Activated T-helper 1 cell treated with anti-CD3 and anti-CD28 coated beads, Interleukin-12 subunit alpha, Interleukin-12 subunit beta, Interleukin-2, Interleukin-4 antibody, amounts not matched to agents 30 ng/mL and 10 ng/mL and 1 ng/mL, durations not matched to agents 14 hours and 24 hours and 36 hours (primary cell): ENCODE measurements around the gene SLX4IP. TPM values are rescaled to one million over a fixed set of nuclear protein-coding genes. Genes with fewer than 3 reads are reported as not detected.
"Not testable (repeated sequence)": the region's sequence is repeated elsewhere in the genome, so short reads cannot be mapped to it uniquely, and the experiment has no call there.

Experiments used
- DNase-seq: peaks from one replicate; pipeline ENCODE4 v3.0.0; 2021; ENCODE audit warnings: low spot score
- H3K27ac Mint-ChIP-seq: one replicate; pipeline ENCODE4 v1.8.0; 2021; ENCODE audit warnings: mild to moderate bottlenecking, mixed read lengths
- H3K27me3 Mint-ChIP-seq: one replicate; pipeline ENCODE4 v1.8.0; 2022; ENCODE audit warnings: mild to moderate bottlenecking, moderate library complexity, mixed read lengths; ENCODE audit not compliant: insufficient read depth
- H3K36me3 Mint-ChIP-seq: one replicate; pipeline ENCODE4 v1.8.0; 2021; ENCODE audit warnings: low read depth, mixed read lengths
- H3K4me1 Mint-ChIP-seq: one replicate; pipeline ENCODE4 v1.8.0; 2021; ENCODE audit warnings: low read depth, mixed read lengths
- H3K4me3 Mint-ChIP-seq: one replicate; pipeline ENCODE4 v1.8.0; 2021; ENCODE audit warnings: mild to moderate bottlenecking, moderate library complexity, mixed read lengths
- H3K9me3 Mint-ChIP-seq: one replicate; pipeline ENCODE4 v1.8.0; 2021; ENCODE audit warnings: mixed read lengths
- intact Hi-C: fragments of 100-400 bp; cut with micrococcal nuclease; formaldehyde crosslinking; loops from one replicate; pipeline ENCODE4 v1.15.1; 2024
- total RNA-seq: library from RNA; stranded (reverse); gene quantifications from 2 replicates; pipeline ENCODE4 v1.2.3, GENCODE V29; 2022

SLX4IP gene
- total RNA-seq, 1 donor from 2014 or later, result 5.0 TPM

GRCh38 chr20:10586296-10586695 is 151.2 kb downstream of the SLX4IP start:
- H3K36me3 Mint-ChIP-seq, result peaks cover 2% of the 10 kb centered on the region
- intact Hi-C loops, result no loop called here
- no peak overlapping the region for H3K4me3 Mint-ChIP-seq
- H3K9me3 Mint-ChIP-seq, result no peaks in the 10 kb centered on the region
- H3K4me1 Mint-ChIP-seq, result no peaks in the 10 kb centered on the region
- H3K27ac Mint-ChIP-seq, result no peak overlapping the region
- no peaks in the 10 kb centered on the region for H3K27me3 Mint-ChIP-seq
- no peak for DNase-seq

- intact Hi-C loops, H3K9me3 Mint-ChIP-seq, H3K4me3 Mint-ChIP-seq, H3K36me3 Mint-ChIP-seq, DNase-seq, H3K4me1 Mint-ChIP-seq, H3K27me3 Mint-ChIP-seq, H3K27ac Mint-ChIP-seq: not testable (repeated sequence)
Measured at GRCh38 chr20:10590446-10590845, 155.3 kb downstream of the SLX4IP start.

GRCh38 chr20:10590950-10591671 is 156.0 kb downstream of the SLX4IP start:
- peaks cover 3% of the 10 kb centered on the region for H3K36me3 Mint-ChIP-seq
- H3K4me3 Mint-ChIP-seq, result no peak overlapping the region
- peaks cover 2% of the 10 kb centered on the region for H3K27me3 Mint-ChIP-seq
- intact Hi-C loops, result no loop called here
- DNase-seq, result no peak
- H3K27ac Mint-ChIP-seq, result no peak overlapping the region
- no peaks in the 10 kb centered on the region for H3K4me1 Mint-ChIP-seq
- no peaks in the 10 kb centered on the region for H3K9me3 Mint-ChIP-seq

DNA sequence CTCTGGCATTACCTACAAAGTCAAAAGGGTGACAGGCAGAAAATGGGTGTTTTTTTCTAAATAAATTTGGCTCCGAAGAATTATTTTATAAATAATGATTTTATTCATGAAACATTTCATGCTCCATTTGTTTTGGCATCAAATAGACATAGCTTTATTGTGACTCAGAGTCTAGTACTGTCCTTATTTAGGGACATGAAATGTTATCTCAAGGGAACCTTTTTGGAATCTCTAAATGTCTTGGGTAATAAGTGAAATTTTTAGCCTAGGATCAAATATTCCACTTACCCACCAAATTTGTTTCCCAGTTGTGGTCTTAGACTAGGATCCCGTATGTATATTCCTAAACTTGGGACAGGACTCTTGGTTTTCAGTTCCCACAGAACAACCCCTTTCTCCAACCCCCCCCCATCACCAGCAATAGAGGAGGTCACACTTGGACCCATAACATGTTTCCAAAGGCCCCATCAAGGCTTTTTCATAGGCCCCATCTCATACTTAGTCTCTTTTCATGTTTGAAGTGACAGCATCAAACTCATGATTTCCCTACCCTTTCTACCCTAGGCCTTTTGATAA is 156.9 kb downstream of the SLX4IP start:
- peaks cover 2% of the 10 kb centered on the region for H3K27me3 Mint-ChIP-seq
- H3K9me3 Mint-ChIP-seq, result no peaks in the 10 kb centered on the region
- peaks cover 1% of the 10 kb centered on the region for H3K36me3 Mint-ChIP-seq
- DNase-seq, result no peak
- H3K4me1 Mint-ChIP-seq, result no peaks in the 10 kb centered on the region
- H3K27ac Mint-ChIP-seq, result no peak overlapping the region
- intact Hi-C loops, result no loop called here
- no peak overlapping the region for H3K4me3 Mint-ChIP-seq

- Mint-ChIP-seq H3K36me3 (peaks cover 1% of the 10 kb centered on the region), H3K4me1 (peaks cover 10% of the 10 kb centered on the region), H3K27ac (no peak overlapping the region), H3K4me3 (no peak overlapping the region), H3K27me3 (peaks cover 2% of the 10 kb centered on the region), H3K9me3 (no peaks in the 10 kb centered on the region)
- intact Hi-C loops, result no loop called here
- DNase-seq, result no peak
Measured at GRCh38 chr20:10594296-10594868, 159.3 kb downstream of the SLX4IP start.

DNA sequence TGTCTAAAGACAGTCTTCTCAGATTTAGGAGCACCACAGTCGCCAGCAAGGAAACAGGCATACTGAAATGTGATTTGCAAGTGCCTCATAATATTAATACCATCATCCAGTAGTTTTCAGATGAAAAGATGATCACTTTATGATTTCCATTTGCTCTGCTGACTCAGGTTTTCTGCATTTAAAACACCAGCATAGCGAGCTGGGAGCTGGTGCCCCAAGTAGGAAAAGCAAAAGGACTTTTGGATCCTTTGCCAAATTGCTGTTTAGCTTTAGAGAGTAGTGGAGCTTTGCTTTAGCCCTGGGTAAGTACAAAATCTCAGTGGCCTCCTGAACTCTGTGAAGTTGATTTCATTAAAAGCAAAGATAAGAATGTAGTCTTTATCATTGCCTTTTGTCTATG is 160.2 kb downstream of the SLX4IP start:
- peaks cover 11% of the 10 kb centered on the region for H3K4me1 Mint-ChIP-seq
- intact Hi-C loops, result loop anchor here (5.0 kb wide), 1 partner anchor 57 kb away; no protein-coding TSS in a partner anchor
- H3K4me3 Mint-ChIP-seq, result no peak overlapping the region
- H3K27me3 Mint-ChIP-seq, result peaks cover 2% of the 10 kb centered on the region
- no peaks in the 10 kb centered on the region for H3K9me3 Mint-ChIP-seq
- no peak for DNase-seq
- peaks cover 1% of the 10 kb centered on the region for H3K36me3 Mint-ChIP-seq
- H3K27ac Mint-ChIP-seq, result no peak overlapping the region

DNA sequence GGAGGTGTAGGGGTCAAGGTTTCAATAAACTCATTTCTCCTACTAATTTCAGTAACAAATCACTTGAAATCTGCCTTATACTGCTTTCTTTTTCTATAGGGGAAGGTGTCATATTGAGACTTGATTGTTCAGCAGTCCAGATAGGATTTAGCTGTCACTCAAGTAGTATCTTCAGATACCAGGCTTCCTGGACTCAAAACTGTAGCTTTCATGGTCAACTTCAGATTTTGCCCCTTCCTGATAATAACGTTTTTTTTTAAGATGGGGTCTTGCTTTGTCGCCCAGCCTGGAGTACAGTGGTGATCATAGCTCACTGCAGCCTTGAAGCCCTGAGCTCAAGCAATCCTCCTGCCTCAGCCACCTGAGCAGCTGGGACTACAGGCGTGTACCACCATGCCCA is 160.9 kb downstream of the SLX4IP start:
- H3K4me1 Mint-ChIP-seq, result peaks cover 11% of the 10 kb centered on the region
- intact Hi-C loops, result loop anchor here (5.0 kb wide), 1 partner anchor 56 kb away; no protein-coding TSS in a partner anchor
- peaks cover 2% of the 10 kb centered on the region for H3K27me3 Mint-ChIP-seq
- DNase-seq, result no peak
- H3K27ac Mint-ChIP-seq, result no peak overlapping the region
- H3K36me3 Mint-ChIP-seq, result peaks cover 1% of the 10 kb centered on the region
- H3K4me3 Mint-ChIP-seq, result no peak overlapping the region
- H3K9me3 Mint-ChIP-seq, result no peaks in the 10 kb centered on the region

GRCh38 chr20:10596710-10597121 is 161.6 kb downstream of the SLX4IP start:
- no peak for DNase-seq
- H3K4me1 Mint-ChIP-seq, result peaks cover 11% of the 10 kb centered on the region
- peaks cover 2% of the 10 kb centered on the region for H3K27me3 Mint-ChIP-seq
- no peak overlapping the region for H3K4me3 Mint-ChIP-seq
- peaks cover 1% of the 10 kb centered on the region for H3K36me3 Mint-ChIP-seq
- no peak overlapping the region for H3K27ac Mint-ChIP-seq
- H3K9me3 Mint-ChIP-seq, result no peaks in the 10 kb centered on the region
- intact Hi-C loops, result loop anchor here (5.0 kb wide), 1 partner anchor 56 kb away; no protein-coding TSS in a partner anchor

DNA sequence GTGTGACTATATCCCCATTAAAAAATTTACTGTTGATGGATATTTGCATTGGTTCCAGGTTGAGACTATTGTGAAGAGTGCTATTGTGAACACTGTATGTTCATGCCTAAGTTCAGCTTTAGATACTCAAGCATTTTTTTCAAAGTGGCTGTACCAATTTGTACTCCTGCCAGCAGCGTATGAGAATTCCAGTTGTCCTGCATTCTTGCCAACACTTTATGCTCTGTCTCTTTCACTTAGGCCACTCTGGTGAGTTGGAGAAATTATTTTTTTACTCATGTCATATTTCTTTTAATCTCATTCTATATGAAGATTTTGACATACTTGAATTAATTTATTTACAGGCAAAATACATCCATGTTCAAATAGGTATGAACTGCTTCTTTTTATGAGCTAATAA is 162.5 kb downstream of the SLX4IP start:
- no peak overlapping the region for H3K4me3 Mint-ChIP-seq

DNA sequence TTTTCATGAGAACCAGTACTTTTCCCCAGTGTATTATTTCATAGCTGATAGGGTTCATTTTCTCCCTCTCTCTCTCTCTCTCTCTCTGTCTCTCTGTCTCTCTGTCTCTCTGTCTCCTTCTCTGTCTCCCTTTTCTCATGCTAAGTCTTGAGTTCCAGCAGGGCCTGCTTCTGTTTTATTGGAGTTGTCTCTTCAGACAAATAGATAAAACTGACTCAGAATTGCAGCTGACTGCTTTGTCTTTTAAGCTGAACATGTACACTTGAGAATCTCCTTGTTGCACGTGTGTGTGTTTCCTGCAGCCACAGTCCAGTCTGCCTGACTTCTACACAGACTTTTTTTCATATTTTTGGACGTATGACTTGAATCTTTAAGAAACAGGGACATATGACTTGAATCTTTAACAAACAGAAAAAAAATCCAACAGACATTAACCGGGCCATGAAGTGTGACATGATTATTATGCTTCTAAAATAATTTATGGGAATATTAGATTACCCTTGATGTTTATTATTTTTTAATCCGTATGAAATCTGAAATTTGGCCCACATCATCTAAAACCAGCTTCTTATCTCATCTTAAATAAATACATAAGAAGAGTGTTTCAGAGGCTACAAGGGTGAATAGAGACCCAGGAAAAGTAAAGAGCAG is 167.2 kb downstream of the SLX4IP start:
- Mint-ChIP-seq H3K27me3 (no peaks in the 10 kb centered on the region), H3K4me1 (peaks cover 22% of the 10 kb centered on the region), H3K4me3 (no peak overlapping the region), H3K36me3 (peaks cover 3% of the 10 kb centered on the region), H3K27ac (peak overlapping the region; percentile 35), H3K9me3 (no peaks in the 10 kb centered on the region)
- no peak for DNase-seq
- intact Hi-C loops, result no loop called here

More for the DNA sequence above, 162.5 kb downstream of the SLX4IP start:
- H3K27me3 Mint-ChIP-seq, result peaks cover 2% of the 10 kb centered on the region
- intact Hi-C loops, result loop anchor here (1.0 to 5.0 kb wide), 7 partner anchors 19 to 246 kb away; partner anchors contain the start of genes MKKS and SLX4IP
- no peak for DNase-seq
- H3K4me1 Mint-ChIP-seq, result peaks cover 15% of the 10 kb centered on the region
- H3K36me3 Mint-ChIP-seq, result peaks cover 3% of the 10 kb centered on the region
- no peak overlapping the region for H3K27ac Mint-ChIP-seq
- H3K9me3 Mint-ChIP-seq, result no peaks in the 10 kb centered on the region

GRCh38 chr20:10603378-10603777 is 168.3 kb downstream of the SLX4IP start:
- Mint-ChIP-seq H3K36me3 (peaks cover 3% of the 10 kb centered on the region), H3K9me3 (no peaks in the 10 kb centered on the region), H3K4me3 (no peak overlapping the region), H3K27me3 (no peaks in the 10 kb centered on the region), H3K27ac (peak overlapping the region; percentile 1), H3K4me1 (peaks cover 22% of the 10 kb centered on the region)
- intact Hi-C loops, result loop anchor here (1.0 kb wide), 1 partner anchor 70 kb away; the partner anchor contains the start of gene JAG1
- no peak for DNase-seq

GRCh38 chr20:10603971-10604864 is 169.1 kb downstream of the SLX4IP start:
- Mint-ChIP-seq H3K27me3 (no peaks in the 10 kb centered on the region), H3K27ac (no peak overlapping the region), H3K4me1 (peaks cover 14% of the 10 kb centered on the region), H3K36me3 (peaks cover 3% of the 10 kb centered on the region), H3K9me3 (no peaks in the 10 kb centered on the region), H3K4me3 (no peak overlapping the region)
- intact Hi-C loops, result loop anchor here (1.0 kb wide), 1 partner anchor 69 kb away; the partner anchor contains the start of gene JAG1
- DNase-seq, result no peak
